HG03159 (cell line): Measurements from ENCODE around the gene DOP1A.
"Not testable (repeated sequence)": the region's sequence is repeated elsewhere in the genome, so short reads cannot be mapped to it uniquely, and the experiment has no call there.

ENCODE experiments used
- ATAC-seq: cut with Tn5 transposase; IDR thresholded peaks from one replicate; pipeline ENCODE4 v1.9.1; 2021; ENCODE audit warnings: mild to moderate bottlenecking, moderate library complexity; ENCODE audit not compliant: unreplicated experiment

DOP1A gene

DNA sequence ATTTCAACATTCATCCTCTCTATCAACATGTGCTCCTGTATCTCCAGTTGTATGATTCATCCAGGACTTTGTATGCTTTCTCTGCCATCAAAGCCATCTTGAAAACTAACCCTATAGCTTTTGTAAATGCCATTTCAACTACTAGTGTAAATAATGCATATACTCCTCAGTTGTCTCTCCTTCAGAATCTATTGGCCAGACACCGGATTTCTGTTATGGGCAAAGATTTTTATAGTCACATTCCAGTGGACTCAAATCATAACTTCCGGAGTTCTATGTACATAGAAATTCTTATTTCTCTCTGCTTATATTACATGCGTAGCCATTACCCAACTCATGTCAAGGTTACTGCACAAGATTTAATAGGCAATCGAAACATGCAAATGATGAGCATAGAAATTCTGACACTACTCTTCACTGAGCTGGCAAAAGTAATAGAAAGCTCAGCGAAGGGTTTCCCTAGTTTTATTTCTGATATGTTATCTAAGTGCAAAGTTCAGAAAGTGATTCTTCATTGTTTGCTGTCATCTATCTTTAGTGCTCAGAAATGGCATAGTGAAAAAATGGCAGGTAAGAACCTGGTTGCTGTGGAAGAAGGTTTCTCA lies 70.7 kb downstream of the DOP1A start:
- no peak for ATAC-seq

DNA sequence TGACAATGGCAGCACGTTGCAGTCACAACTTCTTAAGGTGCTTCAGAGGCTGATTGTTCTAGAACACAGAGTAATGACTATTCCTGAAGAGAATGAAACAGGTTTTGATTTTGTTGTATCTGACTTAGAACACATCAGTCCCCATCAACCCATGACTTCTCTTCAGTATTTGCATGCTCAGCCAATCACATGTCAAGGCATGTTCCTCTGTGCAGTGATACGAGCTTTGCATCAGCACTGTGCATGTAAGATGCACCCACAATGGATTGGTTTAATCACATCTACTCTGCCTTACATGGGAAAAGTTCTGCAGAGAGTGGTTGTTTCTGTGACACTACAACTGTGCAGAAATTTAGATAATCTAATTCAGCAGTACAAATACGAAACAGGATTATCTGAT lies 71.3 kb downstream of the DOP1A start:
- no peak for ATAC-seq

DNA sequence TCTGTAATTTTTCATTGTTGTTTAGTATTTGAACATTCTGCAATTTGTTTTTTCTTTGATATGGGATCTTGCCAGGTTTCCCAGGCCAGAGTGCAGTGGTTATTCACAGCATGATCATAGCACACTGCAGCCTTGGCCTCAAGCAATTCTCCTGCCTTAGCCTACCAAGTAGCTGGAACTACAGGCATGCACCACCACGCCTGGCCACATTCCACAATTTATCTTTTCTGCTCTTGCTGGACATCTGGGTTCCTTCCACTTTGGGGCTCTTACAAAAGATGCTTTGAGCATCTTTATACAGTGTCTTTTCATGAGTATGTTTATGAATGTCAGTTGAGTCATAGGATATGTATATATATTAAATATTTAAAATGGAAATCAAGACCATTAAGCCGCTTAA lies 83.6 kb downstream of the DOP1A start:
- ATAC-seq, result no peak

DNA sequence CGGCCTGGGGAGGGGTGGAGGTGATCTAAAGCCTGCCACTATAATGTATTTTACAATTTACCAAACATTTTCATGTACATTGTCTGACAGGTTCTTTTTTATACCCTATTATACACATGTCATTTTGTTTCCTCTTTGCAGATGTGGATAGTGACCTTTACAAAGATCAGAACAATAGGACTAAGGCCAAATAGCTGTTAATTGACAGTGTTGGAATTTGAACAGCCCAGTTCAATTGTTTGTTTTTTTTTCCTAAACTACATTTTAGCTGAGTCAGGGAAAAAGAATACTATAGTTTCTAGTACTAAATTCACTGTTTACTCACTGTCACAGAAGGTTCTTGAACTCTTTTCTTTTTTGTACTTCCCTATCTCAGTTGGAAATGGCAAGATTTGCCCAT lies 85.4 kb downstream of the DOP1A start:
- no peak for ATAC-seq

DNA sequence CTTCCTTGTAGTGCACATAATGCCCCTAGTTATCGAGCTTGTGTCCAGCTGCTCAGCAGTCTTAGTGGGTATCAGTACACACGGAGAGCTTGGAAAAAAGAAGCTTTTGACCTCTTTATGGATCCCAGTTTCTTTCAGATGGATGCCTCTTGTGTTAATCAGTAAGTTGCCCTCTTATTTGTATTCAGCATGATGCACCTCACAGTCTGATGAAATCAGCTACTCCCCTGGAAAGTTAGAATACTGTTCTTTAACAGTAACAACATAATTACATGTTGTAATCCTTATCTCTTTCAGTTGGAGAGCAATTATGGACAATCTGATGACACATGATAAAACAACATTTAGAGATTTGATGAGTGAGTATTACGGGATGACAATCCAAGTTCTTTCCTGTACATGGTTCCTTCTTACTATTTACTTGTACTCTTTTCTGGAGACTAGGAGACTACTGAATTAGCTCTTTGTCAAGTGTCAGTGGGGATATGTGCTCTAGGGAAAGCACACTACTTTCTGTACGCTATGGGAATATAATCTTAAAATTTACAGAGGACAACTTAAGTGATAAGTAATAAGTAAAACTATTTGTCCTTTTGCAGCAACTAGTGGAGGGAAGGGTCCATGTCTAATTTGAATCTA lies 86.5 kb downstream of the DOP1A start:
- no peak for ATAC-seq

DNA sequence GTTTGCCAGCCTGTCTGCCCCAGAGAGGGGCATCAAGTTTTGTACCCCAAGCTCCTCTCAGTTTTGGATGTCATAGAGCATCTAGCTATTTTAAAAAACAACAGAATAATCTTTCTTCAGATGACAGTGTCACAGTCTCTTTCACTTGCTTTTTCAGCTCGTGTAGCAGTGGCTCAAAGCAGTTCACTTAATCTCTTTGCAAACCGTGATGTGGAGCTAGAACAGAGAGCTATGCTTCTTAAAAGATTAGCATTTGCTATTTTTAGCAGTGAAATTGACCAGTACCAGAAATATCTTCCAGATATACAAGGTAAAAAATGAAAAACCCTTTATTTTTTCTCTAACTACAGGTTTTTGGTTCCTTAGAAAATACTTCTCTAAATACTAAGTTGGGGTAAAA lies 88.3 kb downstream of the DOP1A start:
- no peak for ATAC-seq

DNA sequence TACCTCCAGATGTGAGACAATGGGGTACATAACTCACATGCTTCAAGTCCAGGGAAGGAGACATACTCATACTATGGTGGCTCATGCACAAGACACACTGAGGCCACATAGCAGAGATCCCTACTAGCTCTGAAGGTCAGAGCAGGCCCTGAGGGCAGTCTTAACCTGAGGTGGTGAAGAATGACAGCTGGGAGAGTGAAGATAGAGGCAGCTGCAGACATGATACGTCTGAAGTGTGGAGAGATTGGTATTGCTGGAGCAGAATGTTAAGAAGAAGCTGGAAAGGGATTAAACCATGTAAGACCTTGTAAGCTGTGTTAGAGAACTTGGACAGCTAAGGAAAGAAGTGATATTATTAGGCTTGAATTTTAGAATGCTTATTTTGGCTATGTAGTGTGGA lies 92.7 kb downstream of the DOP1A start:
- no peak for ATAC-seq

DNA sequence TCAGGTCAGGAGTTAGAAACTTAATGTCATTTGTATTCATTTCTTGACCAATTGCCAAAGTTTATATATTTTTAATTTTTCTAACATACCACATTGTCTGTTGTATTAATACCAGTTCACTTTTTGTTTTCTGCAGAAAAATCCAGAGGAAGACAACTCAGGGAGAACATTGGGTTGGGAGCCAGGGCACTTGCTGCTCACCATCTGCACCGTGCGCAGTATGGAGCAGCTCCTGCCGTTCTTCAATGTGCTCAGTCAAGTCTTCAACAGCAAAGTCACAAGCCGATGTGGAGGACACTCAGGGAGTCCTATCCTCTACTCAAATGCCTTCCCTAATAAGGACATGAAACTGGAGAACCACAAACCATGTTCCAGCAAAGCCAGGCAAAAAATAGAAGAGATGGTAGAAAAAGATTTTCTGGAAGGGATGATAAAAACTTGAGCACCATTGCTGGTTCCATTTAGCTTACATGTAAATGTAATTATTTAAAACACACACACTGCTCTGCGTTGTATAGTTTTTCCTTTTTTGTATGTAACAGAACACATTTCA lies 100.3 kb downstream of the DOP1A start:
- no peak for ATAC-seq

DNA sequence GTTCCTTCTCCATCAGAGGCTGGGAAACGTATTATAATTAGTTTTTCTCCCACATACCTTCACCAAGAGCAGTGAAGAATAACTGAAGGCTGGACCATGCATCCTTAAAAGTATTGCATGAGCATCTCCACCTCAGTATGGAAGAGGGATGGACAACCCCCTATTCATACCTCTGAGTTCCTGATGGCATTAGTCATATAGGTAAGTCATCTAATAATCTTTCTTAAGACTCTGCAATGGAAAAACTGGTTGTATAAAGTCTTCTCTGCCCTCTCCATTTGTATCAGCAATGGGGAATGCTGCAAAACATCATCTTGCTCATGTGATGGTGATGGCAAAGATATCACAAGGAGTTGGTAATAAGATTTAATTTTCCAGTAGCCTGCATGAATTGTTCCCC lies 101.1 kb downstream of the DOP1A start:
- ATAC-seq, result no peak

DNA sequence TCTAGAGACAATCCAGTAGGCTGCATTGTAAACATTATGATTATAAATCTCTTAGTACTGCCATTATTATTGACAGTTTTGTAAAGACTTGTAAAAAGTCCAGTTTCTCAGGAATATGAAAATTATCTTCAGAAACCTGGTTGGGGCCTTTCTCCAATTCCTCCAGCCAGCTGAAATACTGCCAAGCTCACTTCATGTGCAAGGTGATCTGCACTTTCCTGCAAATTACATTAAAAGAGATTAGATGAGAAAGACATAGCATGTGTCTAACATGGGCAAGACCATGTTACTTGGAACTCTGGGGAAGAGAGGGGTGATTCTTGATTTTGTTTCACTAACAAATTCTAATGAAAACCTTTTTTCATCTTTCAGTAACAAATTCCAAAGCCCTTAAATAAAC lies 101.6 kb downstream of the DOP1A start:
- no peak for ATAC-seq

DNA sequence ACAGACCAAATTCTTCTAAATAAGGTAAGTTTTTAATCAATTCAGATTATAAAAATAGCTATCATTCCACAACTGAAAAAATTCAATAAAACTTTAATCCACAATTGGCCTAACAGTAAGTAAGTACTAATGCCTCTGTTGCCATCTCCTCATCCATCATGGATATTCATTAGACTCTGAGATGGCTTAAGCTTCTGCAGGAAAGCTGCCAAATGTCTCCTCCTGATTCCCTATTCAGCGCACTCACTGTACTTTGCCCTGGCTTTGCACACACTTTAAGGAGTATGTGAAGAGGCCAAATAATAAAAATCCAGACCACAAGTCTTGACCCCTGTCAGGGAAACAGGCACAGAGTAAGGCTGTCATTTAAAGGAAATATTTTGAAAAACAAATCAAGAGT lies 102.0 kb downstream of the DOP1A start:
- ATAC-seq, result no peak

DNA sequence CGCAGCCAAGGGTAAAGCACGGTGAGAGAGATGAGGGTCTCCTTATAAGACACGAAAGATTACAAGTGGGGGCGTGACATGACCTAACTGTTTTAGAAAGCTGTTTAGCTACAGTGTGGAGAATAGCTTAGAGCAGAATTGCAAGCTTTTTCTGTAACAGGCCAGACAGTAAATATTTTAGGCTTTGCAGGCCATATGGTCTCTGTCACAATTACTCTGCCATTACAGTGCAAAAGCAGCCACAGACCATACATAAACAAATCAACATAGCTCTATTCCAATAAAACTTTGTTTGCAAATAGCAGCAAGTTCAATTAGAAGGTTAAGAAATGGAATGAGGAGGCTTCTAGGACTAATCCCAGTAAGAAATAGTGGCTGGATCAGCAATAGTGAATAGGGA lies 108.8 kb downstream of the DOP1A start:
- ATAC-seq, result no peak

DNA sequence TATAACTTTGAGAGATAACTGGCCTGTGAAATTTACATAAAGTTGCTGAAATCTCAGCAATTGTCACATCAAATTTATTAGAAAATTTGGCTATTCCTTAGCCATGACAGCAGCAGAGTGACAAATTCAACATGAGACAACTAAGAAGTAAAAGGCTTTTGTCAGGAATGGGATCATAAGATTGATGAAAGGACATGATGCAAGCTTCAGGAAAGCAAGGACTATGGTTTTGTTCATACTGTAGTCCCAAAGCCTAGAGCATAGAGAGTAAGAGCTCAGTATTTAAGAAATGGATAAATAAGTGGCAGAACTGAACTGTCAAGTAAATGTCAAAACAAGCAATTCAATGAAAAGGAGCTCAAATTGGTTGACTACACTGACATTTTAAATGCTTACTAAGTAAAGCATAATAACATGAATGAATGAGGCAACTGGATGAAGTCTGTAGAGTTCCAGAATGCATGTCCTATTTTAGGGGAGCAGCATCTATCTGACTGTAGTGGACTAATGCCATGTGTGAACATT lies 113.0 kb downstream of the DOP1A start:
- ATAC-seq, result no peak

DNA sequence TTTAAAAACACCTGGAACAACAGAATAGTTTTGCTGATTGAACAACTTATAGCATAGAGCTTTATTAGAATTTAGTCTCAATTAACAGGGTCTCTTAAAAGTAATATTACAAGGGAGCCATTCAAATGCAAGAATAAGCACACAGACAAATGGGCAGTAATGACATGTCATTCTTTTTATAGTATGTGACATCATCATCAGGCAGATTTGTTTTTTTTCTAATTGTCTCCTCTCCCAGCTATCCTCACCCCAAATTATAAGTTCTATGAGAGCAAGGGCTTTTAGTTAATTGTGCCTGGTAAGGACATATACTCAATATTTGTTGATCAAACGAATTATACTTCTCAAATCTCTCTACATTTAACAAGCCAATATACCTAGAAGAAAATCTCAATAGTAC lies 114.6 kb downstream of the DOP1A start:
- no peak for ATAC-seq

DNA sequence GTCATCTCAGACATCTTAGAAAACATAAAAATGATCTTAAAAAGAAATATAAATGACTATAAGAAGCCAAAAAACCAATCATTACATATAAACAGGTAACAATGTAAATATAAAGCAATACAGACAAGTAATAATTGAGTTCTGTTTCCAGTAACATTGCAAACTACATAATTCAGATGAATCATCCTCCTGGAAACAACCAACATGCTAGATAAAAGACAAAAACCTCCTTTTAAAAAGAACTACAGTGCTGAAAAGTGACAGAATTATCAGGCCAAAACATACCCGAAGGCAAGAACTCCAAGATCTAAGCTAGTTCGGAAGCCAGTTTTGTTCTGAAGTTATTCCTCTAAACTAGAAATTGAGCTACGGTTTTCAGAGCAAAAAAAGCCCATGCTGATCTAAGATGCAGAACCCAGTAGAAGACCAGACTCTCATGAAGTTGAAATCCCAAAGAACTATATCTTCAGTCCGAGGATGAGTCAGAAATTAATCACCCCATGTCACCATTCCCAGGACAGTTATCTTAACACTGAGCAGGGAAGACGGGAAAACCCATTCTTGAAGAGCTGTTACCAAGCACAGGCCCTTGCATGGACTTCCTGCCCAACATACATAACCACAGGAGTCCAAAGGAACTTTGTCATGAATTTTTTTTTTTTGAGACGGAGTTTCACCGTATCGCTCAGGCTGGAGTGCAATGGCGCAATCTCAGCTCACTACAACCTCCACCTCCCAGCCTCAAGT lies 115.8 kb downstream of the DOP1A start:
- ATAC-seq, result no peak

DNA sequence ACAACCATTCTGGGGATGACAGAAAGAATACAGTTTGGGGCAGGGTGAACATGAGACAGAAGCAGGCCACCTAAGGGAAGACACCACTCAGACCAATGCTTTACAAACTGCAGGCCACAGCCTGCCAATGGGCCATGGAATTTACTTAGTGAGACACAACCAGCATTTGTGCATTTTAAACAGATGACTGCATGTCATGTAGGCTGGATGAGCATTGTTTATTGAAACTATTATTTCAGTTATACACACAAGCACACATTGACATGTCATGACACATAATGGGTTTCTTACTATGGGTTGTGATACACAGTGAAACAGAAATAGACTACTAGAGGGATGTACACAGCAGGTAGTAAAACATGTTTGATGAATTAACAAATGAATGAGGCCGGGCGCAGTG lies 117.6 kb downstream of the DOP1A start:
- no peak for ATAC-seq

DNA sequence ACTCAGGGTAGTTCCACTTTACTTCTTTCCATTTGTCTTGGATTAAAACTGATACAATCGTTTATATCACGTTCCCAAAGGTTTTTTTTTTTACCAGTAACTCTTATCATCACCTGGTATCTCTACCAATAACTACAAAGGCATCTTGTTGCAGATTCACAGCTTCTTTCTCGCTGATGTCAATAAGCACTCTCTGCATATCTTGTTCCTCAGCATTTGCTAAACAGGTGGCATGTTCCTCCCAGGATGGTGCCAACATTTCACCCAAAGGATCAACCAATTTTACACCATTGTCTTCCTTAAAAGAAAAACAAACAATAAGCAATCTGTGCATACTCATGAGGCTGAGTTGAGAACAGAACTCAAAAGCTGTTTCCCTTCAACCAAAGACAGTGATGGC lies 121.0 kb downstream of the DOP1A start:
- no peak for ATAC-seq

DNA sequence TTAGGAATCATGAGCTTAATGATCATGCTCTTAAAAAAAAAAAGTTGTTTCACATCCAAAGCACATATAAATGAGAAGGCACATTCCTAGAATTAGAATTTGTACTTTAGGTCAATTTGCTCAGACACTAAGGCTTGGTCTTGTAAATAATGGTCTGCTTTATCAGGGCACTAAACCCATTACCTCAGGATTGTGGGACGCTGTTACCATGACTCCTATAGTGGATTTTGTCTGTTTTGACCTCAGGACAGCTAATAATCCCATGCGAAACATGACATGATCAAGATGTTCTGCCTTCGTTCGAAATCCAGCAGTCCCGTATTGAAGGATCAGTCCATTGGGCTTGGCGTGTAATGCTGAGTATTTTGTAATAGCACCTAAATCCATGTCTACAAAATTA lies 123.2 kb downstream of the DOP1A start:
- ATAC-seq, result no peak

DNA sequence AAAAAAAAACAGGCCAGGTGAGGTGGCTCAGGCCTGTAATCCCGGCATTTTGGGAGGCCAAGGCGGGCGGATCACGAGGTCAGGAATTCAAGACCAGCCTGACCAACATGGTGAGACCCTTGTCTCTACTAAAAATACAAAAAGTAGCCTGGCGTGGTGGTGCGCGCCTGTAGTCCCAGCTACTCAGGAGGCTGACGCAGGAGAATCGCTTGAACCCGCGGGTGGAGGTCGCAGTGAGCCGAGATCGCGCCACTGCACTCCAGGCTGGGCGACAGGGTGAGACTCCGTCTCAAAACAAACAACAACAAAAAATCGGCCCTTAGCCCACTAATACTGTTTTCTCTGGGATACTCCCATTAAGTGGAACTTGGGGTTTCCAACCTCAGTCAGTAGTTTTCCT lies 124.5 kb downstream of the DOP1A start:
- not testable (repeated sequence) for ATAC-seq

DNA sequence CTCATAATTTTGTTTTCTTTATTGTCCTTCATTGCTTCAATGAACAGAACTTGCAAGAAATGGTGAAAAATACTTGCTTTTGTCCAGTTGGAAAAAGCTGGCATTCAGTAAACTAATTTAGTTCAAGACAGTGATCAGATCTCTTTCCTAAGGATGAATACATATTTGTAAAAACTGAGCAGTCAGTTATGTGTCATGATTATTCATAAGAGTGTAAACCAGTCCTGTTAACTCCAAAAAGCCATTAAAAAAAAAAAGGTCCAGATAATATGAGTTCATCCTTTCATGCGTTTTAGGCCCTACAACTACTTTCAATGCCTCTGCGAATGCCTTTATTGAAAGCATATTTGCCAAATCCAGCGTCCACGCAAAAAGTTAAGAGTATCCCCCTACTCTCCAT lies 125.0 kb downstream of the DOP1A start:
- no peak for ATAC-seq

DNA sequence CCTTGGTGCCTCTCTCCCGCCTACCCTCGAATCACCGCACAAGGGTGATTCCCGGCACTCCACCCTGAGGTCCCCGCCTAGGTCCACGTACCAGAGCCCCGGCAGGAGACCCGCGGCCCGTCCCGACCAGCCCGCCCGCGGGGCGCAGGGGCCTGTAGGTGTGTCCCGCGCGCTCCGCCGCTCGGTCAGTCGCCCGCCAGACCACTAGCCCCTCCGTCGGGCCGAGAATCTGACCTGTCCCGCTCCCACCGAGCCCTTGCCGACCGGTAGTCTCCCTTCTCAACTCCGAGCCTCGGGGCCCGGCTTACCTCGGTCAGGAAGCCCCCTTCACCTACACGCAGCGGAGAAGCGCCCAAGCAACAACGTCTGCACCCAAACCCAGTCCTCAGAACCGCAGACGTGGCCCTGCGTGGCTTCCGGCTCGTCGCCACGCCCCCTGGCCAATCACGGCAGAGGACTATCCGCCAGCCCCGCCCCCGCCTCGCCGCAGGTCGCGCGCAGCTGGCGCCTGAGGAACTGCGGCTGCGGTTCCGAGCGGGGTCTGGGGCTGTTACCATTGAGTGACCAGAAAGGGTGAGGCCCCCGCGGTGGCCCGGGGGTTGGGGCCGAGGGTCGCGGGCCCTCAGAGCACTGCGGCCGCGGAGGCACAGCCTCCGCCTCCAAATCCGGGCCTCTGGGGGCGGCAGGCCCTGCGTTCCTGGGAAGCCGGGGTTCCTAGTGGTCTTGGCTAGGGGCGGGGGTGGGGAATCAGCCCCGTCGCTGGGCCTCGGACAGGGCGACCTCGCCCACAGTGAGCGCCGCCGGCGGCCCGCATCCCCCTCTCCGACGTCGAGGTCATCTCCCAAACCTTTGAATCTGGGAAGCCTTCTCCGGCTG lies 125.6 kb downstream of the DOP1A start, which contains the start of the genes PGM3 and RWDD2A:
Gene PGM3 (minus strand): TSS at position 395 of the 876 bp plus-strand sequence. CDS start 2,253 bp downstream, outside the sequence.
Gene RWDD2A (plus strand): TSS at position 487 of the 876 bp plus-strand sequence. CDS start 1,095 bp downstream, outside the sequence.
- peak; percentile 97 for ATAC-seq
